Coronary artery (tissue), 2 donors: ENCODE measurements around the gene SULT1C2.
"Not testable (repeated sequence)": the region's sequence is repeated elsewhere in the genome, so short reads cannot be mapped to it uniquely, and the experiment has no call there.

Experiments used
- DNase-seq: peaks from one replicate; pipeline ENCODE4 v3.0.0-alpha.2; 2017; ENCODE audit warnings: low spot score
- H3K27ac ChIP-seq, 2 donors: fragments of 200-600 bp; sonication (generic); one replicate each; pipeline ENCODE4 v1.5.1; 2016 to 2019
- H3K4me3 ChIP-seq: fragments of 200-600 bp; sonication (generic); 2 replicates; pipeline ENCODE4 v1.5.1; 2016; ENCODE audit warnings: mild to moderate bottlenecking, moderate library complexity
- CTCF ChIP-seq: fragments of 200-600 bp; sonication (generic); IDR thresholded peaks from one replicate; pipeline ENCODE4 v1.5.1; 2019; ENCODE audit warnings: antibody characterized with exemption

The SULT1C2 gene

GRCh38 chr2:108347786-108348185, 59.1 kb downstream of the SULT1C2 start:
- Histone ChIP-seq H3K27ac (no peak overlapping the region), H3K4me3 (no peak overlapping the region)
- no peak for DNase-seq
- TF ChIP-seq CTCF = no peak

GRCh38 chr2:108348816-108349570, 60.3 kb downstream of the SULT1C2 start:
- Histone ChIP-seq H3K27ac (no peak overlapping the region), H3K4me3 (no peak overlapping the region)
- TF ChIP-seq CTCF = no peak
- no peak for DNase-seq

GRCh38 chr2:108349571-108349928, 60.9 kb downstream of the SULT1C2 start:
- DNase-seq = no peak
- no peak overlapping the region for H3K27ac ChIP-seq
- TF ChIP-seq CTCF = no peak
- H3K4me3 ChIP-seq = no peak overlapping the region

- no peak for DNase-seq
- no peak overlapping the region for H3K4me3 ChIP-seq
- no peak overlapping the region for H3K27ac ChIP-seq
- TF ChIP-seq CTCF = no peak
These were observed 63.2 kb downstream of the SULT1C2 start for GRCh38 chr2:108351889-108352288.

- no peak overlapping the region for H3K27ac ChIP-seq
- TF ChIP-seq CTCF = no peak
These were observed 65.4 kb downstream of the SULT1C2 start for GRCh38 chr2:108354136-108354535.

GRCh38 chr2:108355906-108356734, 67.4 kb downstream of the SULT1C2 start:
- no peak for TF ChIP-seq CTCF
- DNase-seq = no peak
- no peak overlapping the region for H3K27ac ChIP-seq
- H3K4me3 ChIP-seq = no peak overlapping the region

More at GRCh38 chr2:108354136-108354535, 65.4 kb downstream of the SULT1C2 start:
- no peak for DNase-seq
- H3K4me3 ChIP-seq = no peak overlapping the region

- H3K4me3 ChIP-seq, DNase-seq, H3K27ac ChIP-seq: not testable (repeated sequence)
These were observed 70.6 kb downstream of the SULT1C2 start for GRCh38 chr2:108359336-108359735.
